Measurements from ENCODE around the gene KLHL12.

KLHL12 gene

DNA sequence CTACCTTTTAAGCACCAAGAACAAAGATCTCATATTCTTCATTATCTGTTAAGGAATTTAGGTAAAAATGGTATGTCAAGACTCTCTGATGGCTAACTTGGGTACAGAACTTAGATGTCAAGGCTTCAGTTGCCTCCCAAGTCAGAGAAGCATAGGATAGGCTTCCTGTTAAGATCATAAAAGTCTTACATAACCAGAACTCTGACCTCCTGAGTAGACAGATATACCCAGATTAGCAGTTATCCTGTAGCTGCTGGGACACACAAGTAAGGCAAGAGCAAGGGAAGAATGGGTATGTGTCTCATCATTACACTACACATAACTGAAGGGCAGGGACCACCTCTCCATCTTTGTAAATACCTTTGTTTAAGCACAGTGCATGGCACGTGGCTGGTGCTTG, 15.4 kb upstream of the KLHL12 start:
- TF ChIP-seq TCF4 (CRISPR knock-in tag; IDR thresholded peaks at IDR 0.05; ENCODE audit: borderline replicate concordance) (no peak), ZFP3 (CRISPR knock-in tag; IDR thresholded peaks at IDR 0.05) (no peak), RARB (CRISPR knock-in tag; IDR thresholded peaks at IDR 0.05) (no peak), ZNF565 (CRISPR knock-in tag; conservative IDR thresholded peaks at IDR 0.05; ENCODE audit: low read depth) (no peak), ISL1 (CRISPR knock-in tag; IDR thresholded peaks at IDR 0.05) (no peak), TOX (CRISPR knock-in tag; IDR thresholded peaks at IDR 0.05; ENCODE audit: borderline replicate concordance) (no peak), SNAI2 (CRISPR knock-in tag; IDR thresholded peaks at IDR 0.05) (no peak), CSDC2 (CRISPR knock-in tag; IDR thresholded peaks at IDR 0.05) (no peak), GLIS3 (CRISPR knock-in tag; IDR thresholded peaks at IDR 0.05) (no peak), ZNF70 (CRISPR knock-in tag; IDR thresholded peaks at IDR 0.05) (no peak), ESRRG (CRISPR knock-in tag; IDR thresholded peaks at IDR 0.05) (no peak), OSR1 (CRISPR knock-in tag; IDR thresholded peaks at IDR 0.05) (no peak)
- TF ChIP-seq, protein P1, sequence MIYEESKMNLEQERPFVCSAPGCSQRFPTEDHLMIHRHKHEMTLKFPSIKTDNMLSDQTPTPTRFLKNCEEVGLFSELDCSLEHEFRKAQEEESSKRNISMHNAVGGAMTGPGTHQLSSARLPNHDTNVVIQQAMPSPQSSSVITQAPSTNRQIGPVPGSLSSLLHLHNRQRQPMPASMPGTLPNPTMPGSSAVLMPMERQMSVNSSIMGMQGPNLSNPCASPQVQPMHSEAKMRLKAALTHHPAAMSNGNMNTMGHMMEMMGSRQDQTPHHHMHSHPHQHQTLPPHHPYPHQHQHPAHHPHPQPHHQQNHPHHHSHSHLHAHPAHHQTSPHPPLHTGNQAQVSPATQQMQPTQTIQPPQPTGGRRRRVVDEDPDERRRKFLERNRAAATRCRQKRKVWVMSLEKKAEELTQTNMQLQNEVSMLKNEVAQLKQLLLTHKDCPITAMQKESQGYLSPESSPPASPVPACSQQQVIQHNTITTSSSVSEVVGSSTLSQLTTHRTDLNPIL (CRISPR knock-in tag; IDR thresholded peaks at IDR 0.05; ENCODE audit: low read depth) = no peak
- TF ChIP-seq, protein P2, sequence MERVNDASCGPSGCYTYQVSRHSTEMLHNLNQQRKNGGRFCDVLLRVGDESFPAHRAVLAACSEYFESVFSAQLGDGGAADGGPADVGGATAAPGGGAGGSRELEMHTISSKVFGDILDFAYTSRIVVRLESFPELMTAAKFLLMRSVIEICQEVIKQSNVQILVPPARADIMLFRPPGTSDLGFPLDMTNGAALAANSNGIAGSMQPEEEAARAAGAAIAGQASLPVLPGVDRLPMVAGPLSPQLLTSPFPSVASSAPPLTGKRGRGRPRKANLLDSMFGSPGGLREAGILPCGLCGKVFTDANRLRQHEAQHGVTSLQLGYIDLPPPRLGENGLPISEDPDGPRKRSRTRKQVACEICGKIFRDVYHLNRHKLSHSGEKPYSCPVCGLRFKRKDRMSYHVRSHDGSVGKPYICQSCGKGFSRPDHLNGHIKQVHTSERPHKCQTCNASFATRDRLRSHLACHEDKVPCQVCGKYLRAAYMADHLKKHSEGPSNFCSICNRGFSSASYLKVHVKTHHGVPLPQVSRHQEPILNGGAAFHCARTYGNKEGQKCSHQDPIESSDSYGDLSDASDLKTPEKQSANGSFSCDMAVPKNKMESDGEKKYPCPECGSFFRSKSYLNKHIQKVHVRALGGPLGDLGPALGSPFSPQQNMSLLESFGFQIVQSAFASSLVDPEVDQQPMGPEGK (CRISPR knock-in tag; IDR thresholded peaks at IDR 0.05; ENCODE audit: borderline replicate concordance) = no peak
- no peak for ATAC-seq

DNA sequence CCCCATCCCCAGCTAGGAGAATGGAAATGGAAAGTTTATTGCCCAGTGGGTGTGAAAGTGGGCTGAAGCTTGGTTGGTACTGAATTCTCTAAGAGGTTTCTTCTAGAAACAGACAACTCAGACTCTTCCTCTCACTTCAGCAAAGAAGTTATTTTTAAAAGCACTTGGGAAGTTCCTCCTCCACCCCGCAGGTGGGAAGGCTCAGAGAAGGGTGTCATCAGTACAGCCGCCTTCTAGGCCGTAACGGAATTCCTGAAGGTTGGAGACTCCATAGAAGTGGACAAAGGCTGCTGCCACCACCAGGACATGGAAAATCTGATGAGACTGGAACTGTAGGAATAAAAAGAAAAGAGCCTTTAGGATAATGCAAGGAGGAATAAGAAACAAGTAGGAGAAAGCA, 14.3 kb upstream of the KLHL12 start:
- no peak for TF ChIP-seq BACH2 (CRISPR knock-in tag; IDR thresholded peaks at IDR 0.05; ENCODE audit: borderline replicate concordance)
- TF ChIP-seq TCF4 (CRISPR knock-in tag; IDR thresholded peaks at IDR 0.05; ENCODE audit: borderline replicate concordance) = no peak
- TF ChIP-seq ZFP3 (CRISPR knock-in tag; IDR thresholded peaks at IDR 0.05) = no peak
- TF ChIP-seq, protein P3, sequence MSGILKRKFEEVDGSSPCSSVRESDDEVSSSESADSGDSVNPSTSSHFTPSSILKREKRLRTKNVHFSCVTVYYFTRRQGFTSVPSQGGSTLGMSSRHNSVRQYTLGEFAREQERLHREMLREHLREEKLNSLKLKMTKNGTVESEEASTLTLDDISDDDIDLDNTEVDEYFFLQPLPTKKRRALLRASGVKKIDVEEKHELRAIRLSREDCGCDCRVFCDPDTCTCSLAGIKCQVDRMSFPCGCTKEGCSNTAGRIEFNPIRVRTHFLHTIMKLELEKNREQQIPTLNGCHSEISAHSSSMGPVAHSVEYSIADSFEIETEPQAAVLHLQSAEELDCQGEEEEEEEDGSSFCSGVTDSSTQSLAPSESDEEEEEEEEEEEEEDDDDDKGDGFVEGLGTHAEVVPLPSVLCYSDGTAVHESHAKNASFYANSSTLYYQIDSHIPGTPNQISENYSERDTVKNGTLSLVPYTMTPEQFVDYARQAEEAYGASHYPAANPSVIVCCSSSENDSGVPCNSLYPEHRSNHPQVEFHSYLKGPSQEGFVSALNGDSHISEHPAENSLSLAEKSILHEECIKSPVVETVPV (CRISPR knock-in tag; IDR thresholded peaks at IDR 0.05) = no peak
- TF ChIP-seq TOX (CRISPR knock-in tag; IDR thresholded peaks at IDR 0.05; ENCODE audit: borderline replicate concordance) = no peak
- TF ChIP-seq ZFP30 (CRISPR knock-in tag; IDR thresholded peaks at IDR 0.05) = no peak
- TF ChIP-seq ZC3H10 (CRISPR knock-in tag; IDR thresholded peaks at IDR 0.05) = no peak
- TF ChIP-seq ARNTL (CRISPR knock-in tag; IDR thresholded peaks at IDR 0.05; ENCODE audit: borderline replicate concordance, low read depth) = no peak
- TF ChIP-seq ESRRG (CRISPR knock-in tag; IDR thresholded peaks at IDR 0.05) = no peak
- TF ChIP-seq OSR1 (CRISPR knock-in tag; IDR thresholded peaks at IDR 0.05) = no peak
- TF ChIP-seq ZNF565 (CRISPR knock-in tag; conservative IDR thresholded peaks at IDR 0.05; ENCODE audit: low read depth) = no peak
- TF ChIP-seq, protein P2 (CRISPR knock-in tag; IDR thresholded peaks at IDR 0.05; ENCODE audit: borderline replicate concordance) = no peak
- TF ChIP-seq ZNF70 (CRISPR knock-in tag; IDR thresholded peaks at IDR 0.05) = no peak
- no peak for TF ChIP-seq CSDC2 (CRISPR knock-in tag; IDR thresholded peaks at IDR 0.05)
- TF ChIP-seq RARB (CRISPR knock-in tag; IDR thresholded peaks at IDR 0.05) = no peak
- no peak for TF ChIP-seq PPARA (CRISPR knock-in tag; IDR thresholded peaks at IDR 0.05; ENCODE audit: borderline replicate concordance)
- no peak for TF ChIP-seq SNAI2 (CRISPR knock-in tag; IDR thresholded peaks at IDR 0.05)
- TF ChIP-seq, protein P1 (CRISPR knock-in tag; IDR thresholded peaks at IDR 0.05; ENCODE audit: low read depth) = no peak
- TF ChIP-seq, protein P4, sequence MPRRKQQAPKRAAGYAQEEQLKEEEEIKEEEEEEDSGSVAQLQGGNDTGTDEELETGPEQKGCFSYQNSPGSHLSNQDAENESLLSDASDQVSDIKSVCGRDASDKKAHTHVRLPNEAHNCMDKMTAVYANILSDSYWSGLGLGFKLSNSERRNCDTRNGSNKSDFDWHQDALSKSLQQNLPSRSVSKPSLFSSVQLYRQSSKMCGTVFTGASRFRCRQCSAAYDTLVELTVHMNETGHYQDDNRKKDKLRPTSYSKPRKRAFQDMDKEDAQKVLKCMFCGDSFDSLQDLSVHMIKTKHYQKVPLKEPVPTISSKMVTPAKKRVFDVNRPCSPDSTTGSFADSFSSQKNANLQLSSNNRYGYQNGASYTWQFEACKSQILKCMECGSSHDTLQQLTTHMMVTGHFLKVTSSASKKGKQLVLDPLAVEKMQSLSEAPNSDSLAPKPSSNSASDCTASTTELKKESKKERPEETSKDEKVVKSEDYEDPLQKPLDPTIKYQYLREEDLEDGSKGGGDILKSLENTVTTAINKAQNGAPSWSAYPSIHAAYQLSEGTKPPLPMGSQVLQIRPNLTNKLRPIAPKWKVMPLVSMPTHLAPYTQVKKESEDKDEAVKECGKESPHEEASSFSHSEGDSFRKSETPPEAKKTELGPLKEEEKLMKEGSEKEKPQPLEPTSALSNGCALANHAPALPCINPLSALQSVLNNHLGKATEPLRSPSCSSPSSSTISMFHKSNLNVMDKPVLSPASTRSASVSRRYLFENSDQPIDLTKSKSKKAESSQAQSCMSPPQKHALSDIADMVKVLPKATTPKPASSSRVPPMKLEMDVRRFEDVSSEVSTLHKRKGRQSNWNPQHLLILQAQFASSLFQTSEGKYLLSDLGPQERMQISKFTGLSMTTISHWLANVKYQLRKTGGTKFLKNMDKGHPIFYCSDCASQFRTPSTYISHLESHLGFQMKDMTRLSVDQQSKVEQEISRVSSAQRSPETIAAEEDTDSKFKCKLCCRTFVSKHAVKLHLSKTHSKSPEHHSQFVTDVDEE (CRISPR knock-in tag; IDR thresholded peaks at IDR 0.05) = no peak
- no peak for ATAC-seq

Data from SK-N-SH treated with all-trans-retinoic acid at 6 μM for 48 hours (cell line).